ENCODE measurements around the gene POC1A.

The POC1A gene

GRCh38 chr3:52126036-52126435 lies 28.2 kb downstream of the POC1A start:
- no peak for DNase-seq

- no peak for DNase-seq
Measured at GRCh38 chr3:52124766-52125165, 29.5 kb downstream of the POC1A start.

- DNase-seq = no peak
Measured at GRCh38 chr3:52124126-52124525, 30.1 kb downstream of the POC1A start.

GRCh38 chr3:52123106-52123725 lies 31.0 kb downstream of the POC1A start:
- no peak for DNase-seq

- DNase-seq = no peak
Measured at GRCh38 chr3:52122491-52122890, 31.7 kb downstream of the POC1A start.

GRCh38 chr3:52121813-52122212 lies 32.4 kb downstream of the POC1A start:
- DNase-seq = peak; percentile 34

- DNase-seq = peak; percentile 68
Measured at GRCh38 chr3:52121464-52121805, 32.8 kb downstream of the POC1A start.

- no peak for DNase-seq
Measured at GRCh38 chr3:52120556-52121463, 33.4 kb downstream of the POC1A start.

- DNase-seq = no peak
Measured at GRCh38 chr3:52119826-52120225, 34.4 kb downstream of the POC1A start.

GRCh38 chr3:52119099-52119498 lies 35.1 kb downstream of the POC1A start:
- DNase-seq = no peak

- DNase-seq = no peak
Measured at GRCh38 chr3:52118156-52118875, 35.9 kb downstream of the POC1A start.

- no peak for DNase-seq
Measured at GRCh38 chr3:52117537-52117936, 36.7 kb downstream of the POC1A start.

GRCh38 chr3:52112056-52112455 lies 42.2 kb downstream of the POC1A start:
- DNase-seq = no peak

GRCh38 chr3:52110502-52110901 lies 43.7 kb downstream of the POC1A start:
- DNase-seq = no peak

GRCh38 chr3:52109611-52110301 lies 44.5 kb downstream of the POC1A start:
- no peak for DNase-seq

GRCh38 chr3:52108302-52109232 lies 45.7 kb downstream of the POC1A start:
- DNase-seq = no peak

- no peak for DNase-seq
Measured at GRCh38 chr3:52106951-52107611, 47.1 kb downstream of the POC1A start.

GRCh38 chr3:52104684-52105640 lies 49.3 kb downstream of the POC1A start:
- no peak for DNase-seq

GRCh38 chr3:52102934-52103333 lies 51.3 kb downstream of the POC1A start:
- DNase-seq = no peak

- DNase-seq = no peak
Measured at GRCh38 chr3:52099001-52099401, 55.2 kb downstream of the POC1A start.

Measured in SIG-M5 (cell line).